PC-9 (cell line): ENCODE results near the gene KIF26B.
A peak's percentile ranks its signal among the peaks of the same experiment; 100 is the strongest.

Experiments used
- EZH2 ChIP-seq: fragments of 200-600 bp; sonication (generic); IDR thresholded peaks from 2 replicates; pipeline ENCODE4 v1.8.0; 2017; ENCODE audit warnings: antibody characterized with exemption, low read depth
- TF ChIP-seq, protein P1 (sequence below): fragments of 200-600 bp; sonication (generic); conservative IDR thresholded peaks from 2 replicates; pipeline ENCODE4 v1.6.1; 2017; ENCODE audit warnings: mixed run types, antibody characterized with exemption, mild to moderate bottlenecking, moderate library complexity

- TF ChIP-seq, protein P1, sequence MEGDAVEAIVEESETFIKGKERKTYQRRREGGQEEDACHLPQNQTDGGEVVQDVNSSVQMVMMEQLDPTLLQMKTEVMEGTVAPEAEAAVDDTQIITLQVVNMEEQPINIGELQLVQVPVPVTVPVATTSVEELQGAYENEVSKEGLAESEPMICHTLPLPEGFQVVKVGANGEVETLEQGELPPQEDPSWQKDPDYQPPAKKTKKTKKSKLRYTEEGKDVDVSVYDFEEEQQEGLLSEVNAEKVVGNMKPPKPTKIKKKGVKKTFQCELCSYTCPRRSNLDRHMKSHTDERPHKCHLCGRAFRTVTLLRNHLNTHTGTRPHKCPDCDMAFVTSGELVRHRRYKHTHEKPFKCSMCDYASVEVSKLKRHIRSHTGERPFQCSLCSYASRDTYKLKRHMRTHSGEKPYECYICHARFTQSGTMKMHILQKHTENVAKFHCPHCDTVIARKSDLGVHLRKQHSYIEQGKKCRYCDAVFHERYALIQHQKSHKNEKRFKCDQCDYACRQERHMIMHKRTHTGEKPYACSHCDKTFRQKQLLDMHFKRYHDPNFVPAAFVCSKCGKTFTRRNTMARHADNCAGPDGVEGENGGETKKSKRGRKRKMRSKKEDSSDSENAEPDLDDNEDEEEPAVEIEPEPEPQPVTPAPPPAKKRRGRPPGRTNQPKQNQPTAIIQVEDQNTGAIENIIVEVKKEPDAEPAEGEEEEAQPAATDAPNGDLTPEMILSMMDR = peak; percentile 75
- TF ChIP-seq EZH2 = no peak
These were observed 1.4 kb downstream of the KIF26B start for GRCh38 chr1:245156041-245156735.
